DND-41 (cell line): ENCODE data around the gene COL9A3.

Experiments
- CTCF ChIP-seq: IDR thresholded peaks from 2 replicates; pipeline ENCODE4 v1.5.1; 2012; ENCODE audit warnings: borderline replicate concordance, low read length, moderate library complexity, mild to moderate bottlenecking; ENCODE audit not compliant: poor library complexity, severe bottlenecking; ENCODE audit errors: extremely low read depth
- EZH2 ChIP-seq: IDR thresholded peaks from 3 replicates; pipeline ENCODE4 v1.6.1; 2012; ENCODE audit warnings: borderline replicate concordance, low read depth, mild to moderate bottlenecking, moderate library complexity, low read length, inconsistent platforms; ENCODE audit not compliant: severe bottlenecking

- TF ChIP-seq EZH2 (no peak), CTCF (no peak)
These were observed 10.6 kb downstream of the COL9A3 start for GRCh38 chr20:62827311-62828038.
